IPS DF 19.7 (cell line): Measurements from ENCODE around the gene ATP4B.
A peak's percentile ranks its signal among the peaks of the same experiment; 100 is the strongest.
"Not testable (repeated sequence)": the region's sequence is repeated elsewhere in the genome, so short reads cannot be mapped to it uniquely, and the experiment has no call there.

Experiments
- DNase-seq: peaks from one replicate; pipeline ENCODE4 v3.0.0-alpha.2; 2013; ENCODE audit warnings: low read depth, low spot score

The ATP4B gene

GRCh38 chr13:113625965-113626721 is 31.9 kb downstream of the ATP4B start:
- no peak for DNase-seq

GRCh38 chr13:113624640-113625304 is 33.2 kb downstream of the ATP4B start:
- DNase-seq: not testable (repeated sequence)

- no peak for DNase-seq
Measured at GRCh38 chr13:113624235-113624587, 33.8 kb downstream of the ATP4B start.

GRCh38 chr13:113623491-113624234 is 34.3 kb downstream of the ATP4B start:
- no peak for DNase-seq

GRCh38 chr13:113622791-113623490 is 35.1 kb downstream of the ATP4B start:
- no peak for DNase-seq

GRCh38 chr13:113621986-113622550 is 35.9 kb downstream of the ATP4B start:
- DNase-seq: not testable (repeated sequence)

GRCh38 chr13:113621498-113621897 is 36.5 kb downstream of the ATP4B start:
- DNase-seq: peak; percentile 17

- DNase-seq: no peak
Measured at GRCh38 chr13:113621046-113621445, 37.0 kb downstream of the ATP4B start.

- no peak for DNase-seq
Measured at GRCh38 chr13:113620036-113620796, 37.8 kb downstream of the ATP4B start.

- DNase-seq: no peak
Measured at GRCh38 chr13:113618455-113618854, 39.5 kb downstream of the ATP4B start.

GRCh38 chr13:113617961-113618360 is 40.0 kb downstream of the ATP4B start:
- DNase-seq: no peak

GRCh38 chr13:113616991-113617749 is 40.8 kb downstream of the ATP4B start:
- peak; percentile 45 for DNase-seq

GRCh38 chr13:113616281-113616906 is 41.6 kb downstream of the ATP4B start:
- DNase-seq: no peak

- no peak for DNase-seq
Measured at GRCh38 chr13:113613789-113614379, 44.1 kb downstream of the ATP4B start.

GRCh38 chr13:113612607-113613006 is 45.4 kb downstream of the ATP4B start:
- no peak for DNase-seq

GRCh38 chr13:113611996-113612395 is 46.0 kb downstream of the ATP4B start:
- no peak for DNase-seq

GRCh38 chr13:113610266-113610665 is 47.7 kb downstream of the ATP4B start:
- DNase-seq: no peak

GRCh38 chr13:113609616-113610015 is 48.4 kb downstream of the ATP4B start:
- DNase-seq: no peak

- DNase-seq: no peak
Measured at GRCh38 chr13:113608967-113609533, 48.9 kb downstream of the ATP4B start.
